Left lung (tissue), 10 donors: ENCODE measurements around the gene SLC4A5. TPM values are rescaled to one million over a fixed set of nuclear protein-coding genes. Genes with fewer than 3 reads are reported as not detected.

Source experiments
- ATAC-seq: fragments of 200-7000 bp; cut with Tn5 transposase; one replicate; pipeline ENCODE4 v1.9.1; 2020; ENCODE audit warnings: moderate library complexity
- DNase-seq, 4 donors: peaks; one replicate each; pipeline ENCODE4 v3.0.0-alpha.2; 2013 to 2020
- H3K27ac ChIP-seq, 2 donors: fragments of 200-600 bp; sonication (generic) in 1 of 2; one replicate each; pipeline versions ENCODE4 v1.5.0 to v1.8.0; 2020 to 2021
- H3K27me3 ChIP-seq, 2 donors: fragments of 200-600 bp; sonication (generic) in 1 of 2; one replicate each; pipeline versions ENCODE4 v1.5.0 to v1.8.0; 2020 to 2021
- H3K36me3 ChIP-seq, 2 donors: fragments of 200-600 bp; sonication (generic) in 1 of 2; one replicate each; pipeline versions ENCODE4 v1.5.0 to v1.8.0; 2020 to 2021
- H3K4me1 ChIP-seq, 2 donors: fragments of 200-600 bp; one replicate each; pipeline ENCODE4 v1.8.0; 2021
- H3K4me3 ChIP-seq, 2 donors: fragments of 200-600 bp; sonication (generic) in 1 of 2; one replicate each; pipeline versions ENCODE4 v1.5.0 to v1.8.0; 2020 to 2021; ENCODE audit warnings: mild to moderate bottlenecking in 1 of 2
- H3K9me3 ChIP-seq, 2 donors: fragments of 200-600 bp; sonication (generic) in 1 of 2; one replicate each; pipeline versions ENCODE4 v1.5.0 to v1.8.0; 2020 to 2021
- CTCF ChIP-seq, 2 donors: fragments of 200-600 bp; sonication (generic) in 1 of 2; IDR thresholded peaks; one replicate each; pipeline versions ENCODE4 v1.5.0 to v1.8.0; 2021; ENCODE audit warnings: antibody characterized with exemption in 2 of 2
- intact Hi-C, 2 donors: fragments of 100-400 bp; cut with DNase I; formaldehyde crosslinking; loops; one replicate each; pipeline versions ENCODE4 v1.11.2 to v1.14.2; 2022
- polyA plus RNA-seq, 6 donors: library from polyadenylated mRNA; unstranded; fragments of 120-200 nt; gene quantifications; one replicate each; pipeline ENCODE4 v1.2.1, GENCODE V29; 2013; ENCODE audit not compliant: insufficient read length in 6 of 6
- total RNA-seq, 2 donors: library from RNA; stranded (reverse); fragmentation: NEBNext Ultra II Directional; extraction: Animal tissue kit (Norgen Biotek cat#: 25700); gene quantifications; one replicate each; pipeline ENCODE4 v1.2.1, GENCODE V29; 2021
- donor health status: DM: no; HTN: yes; CAD: no.
- donor health status: DM: no; HTN: no; CAD: no.

Gene SLC4A5
- total and polyA plus RNA-seq, 8 donors: 2.0 to 13.8 (median 8.0) TPM

GRCh38 chr2:74314107-74314506 is 29.1 kb downstream of the SLC4A5 start:
- H3K4me1 ChIP-seq: no peaks in the 10 kb centered on the region
- no peaks in the 10 kb centered on the region for H3K9me3 ChIP-seq
- intact Hi-C loops: no loop called here
- no peak overlapping the region for H3K27ac ChIP-seq
- H3K27me3 ChIP-seq: no peaks in the 10 kb centered on the region
- ATAC-seq (peak; percentile 93), DNase-seq (peak in 1 of 4 donors; percentile 43)
- no peaks in the 10 kb centered on the region for H3K36me3 ChIP-seq
- no peak for TF ChIP-seq CTCF (IDR thresholded peaks at IDR 0.05)
- no peak overlapping the region for H3K4me3 ChIP-seq

- Histone ChIP-seq H3K27me3 (no peaks in the 10 kb centered on the region), H3K4me1 (no peaks in the 10 kb centered on the region), H3K27ac (no peak overlapping the region), H3K4me3 (no peak overlapping the region), H3K36me3 (no peaks in the 10 kb centered on the region), H3K9me3 (no peaks in the 10 kb centered on the region)
- ATAC-seq: peak; percentile 16
- no peak for DNase-seq
- TF ChIP-seq CTCF (IDR thresholded peaks at IDR 0.05): no peak
- intact Hi-C loops: no loop called here
Measured at GRCh38 chr2:74313497-74313896, 29.7 kb downstream of the SLC4A5 start.

- no peaks in the 10 kb centered on the region for H3K36me3 ChIP-seq
- ATAC-seq (no peak), DNase-seq (no peak)
- H3K9me3 ChIP-seq: no peaks in the 10 kb centered on the region
- H3K4me1 ChIP-seq: no peaks in the 10 kb centered on the region
- H3K4me3 ChIP-seq: no peak overlapping the region
- H3K27me3 ChIP-seq: no peaks in the 10 kb centered on the region
- H3K27ac ChIP-seq: no peak overlapping the region
- intact Hi-C loops: no loop called here
- TF ChIP-seq CTCF (IDR thresholded peaks at IDR 0.05): no peak
Measured at GRCh38 chr2:74312913-74313312, 30.3 kb downstream of the SLC4A5 start.

- no peak overlapping the region for H3K27ac ChIP-seq
- no peaks in the 10 kb centered on the region for H3K27me3 ChIP-seq
- peak in 1 of 4 donors; percentile 51 for DNase-seq
- no peak for TF ChIP-seq CTCF (IDR thresholded peaks at IDR 0.05)
- intact Hi-C loops: no loop called here
- no peak for ATAC-seq
- H3K4me3 ChIP-seq: no peak overlapping the region
- H3K36me3 ChIP-seq: no peaks in the 10 kb centered on the region
- no peaks in the 10 kb centered on the region for H3K4me1 ChIP-seq
- no peaks in the 10 kb centered on the region for H3K9me3 ChIP-seq
Measured at GRCh38 chr2:74307720-74308119, 35.5 kb downstream of the SLC4A5 start.

- no peak for ATAC-seq
- no peak overlapping the region for H3K27ac ChIP-seq
- DNase-seq: peak in 1 of 4 donors; percentile 50
- intact Hi-C loops: no loop called here
- no peaks in the 10 kb centered on the region for H3K4me1 ChIP-seq
- H3K9me3 ChIP-seq: no peaks in the 10 kb centered on the region
- TF ChIP-seq CTCF (IDR thresholded peaks at IDR 0.05): no peak
- H3K4me3 ChIP-seq: no peak overlapping the region
- H3K27me3 ChIP-seq: no peaks in the 10 kb centered on the region
- no peaks in the 10 kb centered on the region for H3K36me3 ChIP-seq
Measured at GRCh38 chr2:74304332-74305148, 38.7 kb downstream of the SLC4A5 start.
